Adrenal gland (tissue), 12 donors: ENCODE data around the gene SLC17A3. TPM values are rescaled to one million over a fixed set of nuclear protein-coding genes. Genes with fewer than 3 reads are reported as not detected.

ENCODE experiments used
- DNase-seq, 7 donors: peaks; one replicate each; pipeline ENCODE4 v3.0.0-alpha.2; 2019 to 2020
- H3K27ac ChIP-seq, 5 donors: fragments of 200-600 bp; sonication (generic) in 4 of 5; 1 replicate in 3 of 5; 2 replicates in 2 of 5; pipeline versions ENCODE4 v1.5.1 to v1.8.0; 2016 to 2020; ENCODE audit warnings: mild to moderate bottlenecking in 1 of 5
- H3K27me3 ChIP-seq: fragments of 200-600 bp; 2 replicates; pipeline ENCODE4 v1.8.0; 2021
- H3K36me3 ChIP-seq, 2 donors: fragments of 200-600 bp; replicated peaks in 1 of 2; 1 replicate in 1 of 2; 2 replicates in 1 of 2; pipeline versions ENCODE4 v1.5.1 to v1.8.0; 2018 to 2022
- H3K4me1 ChIP-seq, 2 donors: fragments of 200-600 bp; replicated peaks in 1 of 2; 1 replicate in 1 of 2; 2 replicates in 1 of 2; pipeline versions ENCODE4 v1.5.1 to v1.8.0; 2018 to 2021
- H3K4me3 ChIP-seq, 4 donors: fragments of 200-600 bp; sonication (generic) in 3 of 4; one replicate each; pipeline ENCODE4 v1.5.1; 2016 to 2018
- H3K9me3 ChIP-seq, 3 donors: fragments of 200-600 bp; sonication (generic) in 1 of 3; replicated peaks in 1 of 3; 1 replicate in 2 of 3; 2 replicates in 1 of 3; pipeline versions ENCODE4 v1.5.1 to v1.8.0; 2016 to 2021
- CTCF ChIP-seq, 6 experiments: fragments of 450-650 bp in 4 of 6; fragments of 200-600 bp in 2 of 6; sonication (generic) in 1 of 6; IDR thresholded peaks; 1 replicate in 5 of 6; 2 replicates in 1 of 6; pipeline versions ENCODE4 v1.5.1 to v1.8.0; 2016 to 2021; ENCODE audit warnings: antibody characterized with exemption in 6 of 6, mild to moderate bottlenecking in 2 of 6, moderate library complexity in 1 of 6
- POLR2A ChIP-seq, 2 donors: fragments of 450-650 bp; IDR thresholded peaks; one replicate each; pipeline ENCODE4 v1.6.1; 2017; ENCODE audit warnings: antibody characterized with exemption in 2 of 2, mild to moderate bottlenecking in 2 of 2, moderate library complexity in 1 of 2
- WGBS, 4 donors: extraction: QIAGEN DNeasy Blood & Tissue Kit in 2 of 4; methylation state at CpG; one replicate each; pipeline versions ENCODE4 v1.1.5 to v1.1.7; 2013 to 2017; 5-methylcytosine and 5-hydroxymethylcytosine counted together
- intact Hi-C, 2 donors: fragments of 100-400 bp; cut with DNase I; formaldehyde crosslinking; loops; one replicate each; pipeline versions ENCODE4 v1.14.1 to v1.15.0; 2022 to 2023
- polyA plus RNA-seq, 3 donors: library from polyadenylated mRNA; stranded (reverse); fragments of 200-250 nt in 2 of 3; fragments of 350-450 nt in 1 of 3; fragmentation: Illumina TruSeq in 1 of 3; extraction: RNeasy Lipid Tissue Mini Kit (QIAGEN cat#74804) in 1 of 3; gene quantifications; one replicate each; pipeline ENCODE4 v1.2.3, GENCODE V29; 2013 to 2014
- total RNA-seq, 9 donors: library from RNA; depleted of rRNA in 4 of 9; stranded (reverse); fragments of >200 nt in 4 of 9; fragments of 120-200 nt in 1 of 9; fragmentation: NEBNext Ultra II Directional in 1 of 9; extraction: Animal tissue kit (Norgen Biotek cat#: 25700) in 1 of 9; gene quantifications; one replicate each; pipeline versions ENCODE4 v1.1.0 to v1.2.4, GENCODE V29; 2013 to 2023
- donor health status: healthy with polysubstance abuse.
- donor health status: Bipolar disorder and iron deficiency.
- donor health status: DM: yes; HTN: yes; CAD: no.
- donor health status: DM: no; HTN: no; CAD: no.
- donor health status: DM: no; HTN: no; CAD: no.
- donor health status: DM: yes; HTN: yes; CAD: no.

Gene SLC17A3
- total and polyA plus RNA-seq, 12 donors = 0.20 to 2.1 (median 0.77) TPM; not detected in 1

- DNase-seq = no peak
- Histone ChIP-seq H3K27ac (no peak overlapping the region), H3K4me3 (no peak overlapping the region), H3K36me3 (no peaks in the 10 kb centered on the region), H3K27me3 (no peaks in the 10 kb centered on the region), H3K9me3 (no peaks in the 10 kb centered on the region), H3K4me1 (no peaks in the 10 kb centered on the region)
- TF ChIP-seq CTCF (IDR thresholded peaks at IDR 0.05) = no peak
- TF ChIP-seq POLR2A (IDR thresholded peaks at IDR 0.05) = no peak
- intact Hi-C loops = no loop called here
- 74 to 85% (median 82%) methylated on average over 3 of the region's 3 CpGs for WGBS, 4 donors
Measured at GRCh38 chr6:25868436-25869183, 5.4 kb downstream of the SLC17A3 start.

GRCh38 chr6:25866011-25866410 is 8.0 kb downstream of the SLC17A3 start:
- no peak for TF ChIP-seq POLR2A (IDR thresholded peaks at IDR 0.05)
- no peak for TF ChIP-seq CTCF (IDR thresholded peaks at IDR 0.05)
- no peak for DNase-seq
- intact Hi-C loops = no loop called here
- H3K4me3 ChIP-seq = no peak overlapping the region
- H3K27me3 ChIP-seq = no peaks in the 10 kb centered on the region
- no peaks in the 10 kb centered on the region for H3K9me3 ChIP-seq
- WGBS, 4 donors = 68 to 76% (median 69%) methylated on average over 3 of the region's 3 CpGs
- no peak overlapping the region for H3K27ac ChIP-seq
- H3K36me3 ChIP-seq = no peaks in the 10 kb centered on the region
- no peaks in the 10 kb centered on the region for H3K4me1 ChIP-seq

- Histone ChIP-seq H3K27ac (no peak overlapping the region), H3K4me1 (no peaks in the 10 kb centered on the region), H3K36me3 (no peaks in the 10 kb centered on the region), H3K27me3 (no peaks in the 10 kb centered on the region), H3K4me3 (no peak overlapping the region), H3K9me3 (no peaks in the 10 kb centered on the region)
- DNase-seq = no peak
- no peak for TF ChIP-seq CTCF (IDR thresholded peaks at IDR 0.05)
- TF ChIP-seq POLR2A (IDR thresholded peaks at IDR 0.05) = no peak
- WGBS, 4 donors = 45 to 72% (median 61%) methylated on average over 2 of the region's 2 CpGs
- intact Hi-C loops = no loop called here
Measured at GRCh38 chr6:25863360-25863759, 10.7 kb downstream of the SLC17A3 start.

GRCh38 chr6:25862199-25862598 is 11.8 kb downstream of the SLC17A3 start:
- Histone ChIP-seq H3K27me3 (no peaks in the 10 kb centered on the region), H3K36me3 (no peaks in the 10 kb centered on the region), H3K4me1 (no peaks in the 10 kb centered on the region), H3K9me3 (no peaks in the 10 kb centered on the region), H3K27ac (no peak overlapping the region), H3K4me3 (no peak overlapping the region)
- no peak for DNase-seq
- no peak for TF ChIP-seq CTCF (IDR thresholded peaks at IDR 0.05)
- TF ChIP-seq POLR2A (IDR thresholded peaks at IDR 0.05) = no peak
- 82 to 90% (median 86%) methylated on average over 4 of the region's 4 CpGs for WGBS, 4 donors
- intact Hi-C loops = no loop called here
